Measurements from ENCODE around the gene LEO1.
"Not testable (repeated sequence)": the region's sequence is repeated elsewhere in the genome, so short reads cannot be mapped to it uniquely, and the experiment has no call there.

The LEO1 gene

DNA sequence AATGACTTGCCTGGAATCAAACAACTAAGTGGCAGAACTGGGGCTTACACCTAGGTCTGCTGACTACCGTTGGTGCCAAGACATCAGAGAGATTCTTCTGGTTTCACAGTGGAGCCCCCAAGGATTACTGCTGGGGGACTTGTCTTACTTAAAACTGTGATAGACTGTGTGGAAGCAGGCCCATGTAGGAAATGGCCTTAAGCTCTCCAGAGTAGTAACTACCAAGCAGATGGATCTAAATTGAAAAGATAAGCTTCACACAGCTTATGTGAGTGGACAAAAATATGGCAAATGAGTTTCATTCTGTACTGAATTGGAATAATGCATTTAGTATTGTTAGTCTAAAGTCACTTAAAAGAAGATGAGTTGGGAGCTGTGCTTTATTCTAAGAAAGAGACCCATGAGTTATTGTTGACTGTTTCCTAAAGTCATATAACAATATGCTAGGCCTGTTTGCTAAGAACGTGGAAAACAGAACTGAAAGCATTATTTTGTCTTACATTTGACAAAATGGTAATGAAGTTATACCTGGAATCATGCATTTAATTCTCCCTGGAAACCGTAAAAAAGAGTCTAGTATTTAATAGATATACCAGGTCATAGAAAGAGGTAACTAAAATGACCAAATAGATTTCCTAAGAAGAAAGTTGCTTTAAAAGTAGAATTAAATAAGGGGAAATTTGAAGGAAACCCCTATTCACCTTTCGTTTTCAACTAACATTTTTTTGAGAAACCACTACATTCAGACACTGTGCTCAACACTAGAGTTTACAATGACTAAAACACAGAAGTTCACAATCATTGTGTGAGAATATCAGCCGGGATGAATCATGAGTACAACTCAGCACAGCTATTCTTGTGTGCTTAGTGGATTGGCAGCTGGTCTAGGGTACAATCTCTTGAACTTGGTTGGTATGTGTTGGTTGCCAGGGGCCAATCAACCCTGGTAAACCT lies 34.4 kb upstream of the LEO1 start:
- H4K20me1 ChIP-seq (ENCODE audit: low read depth, low read length): no peaks in the 10 kb centered on the region
- H3K27ac ChIP-seq (ENCODE audit: low read depth, low read length): no peak overlapping the region
- no peaks in the 10 kb centered on the region for H3K36me3 ChIP-seq (ENCODE audit: low read length)
- no peaks in the 10 kb centered on the region for H3K9me2 ChIP-seq (replicated peaks; ENCODE audit: insufficient read depth, low read length)
- TF ChIP-seq EZH2phosphoT487 (conservative IDR thresholded peaks at IDR 0.05; ENCODE audit: low read length): no peak
- H3K27me3 ChIP-seq (ENCODE audit: low read length): no peaks in the 10 kb centered on the region
- H3K4me2 ChIP-seq (ENCODE audit: low read depth, low read length, poor library complexity, severe bottlenecking): no peak overlapping the region
- no peak overlapping the region for H2AFZ ChIP-seq (ENCODE audit: low read depth, low read length, severe bottlenecking)
- H3K9me3 ChIP-seq (ENCODE audit: insufficient read depth, low read length): no peaks in the 10 kb centered on the region
- H3K79me2 ChIP-seq (ENCODE audit: insufficient read depth, low read length): no peaks in the 10 kb centered on the region
- H3K9ac ChIP-seq (ENCODE audit: low read length): no peak overlapping the region
- no peaks in the 10 kb centered on the region for H3F3A ChIP-seq (ENCODE audit: insufficient read depth)
- no peak overlapping the region for H3K4me3 ChIP-seq (ENCODE audit: insufficient read depth, low read length, poor library complexity, severe bottlenecking)

DNA sequence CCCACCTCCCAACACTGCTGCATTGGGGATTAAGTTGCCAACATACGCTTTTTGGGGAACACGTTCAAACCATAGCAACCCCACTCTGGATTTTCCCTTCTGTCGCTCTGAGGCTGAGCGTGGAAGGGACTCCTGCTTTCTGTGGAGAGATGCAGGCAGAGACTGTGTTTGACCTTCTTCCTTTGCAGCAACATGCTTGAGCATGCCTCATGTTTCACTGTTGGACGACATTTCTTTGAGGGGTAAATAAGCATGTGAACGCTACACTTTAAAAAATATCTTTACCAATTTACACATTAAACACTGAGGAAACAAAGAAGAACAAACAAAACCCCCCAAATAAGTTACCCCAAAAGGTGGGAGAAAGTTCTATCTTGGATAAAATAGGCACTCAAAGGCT lies 33.2 kb upstream of the LEO1 start:
- Histone ChIP-seq H3K9me2 (replicated peaks; ENCODE audit: insufficient read depth, low read length) (no peaks in the 10 kb centered on the region), H3K9ac (ENCODE audit: low read length) (no peak overlapping the region), H3F3A (ENCODE audit: insufficient read depth) (no peaks in the 10 kb centered on the region), H3K36me3 (ENCODE audit: low read length) (no peaks in the 10 kb centered on the region), H4K20me1 (ENCODE audit: low read depth, low read length) (no peaks in the 10 kb centered on the region), H3K9me3 (ENCODE audit: insufficient read depth, low read length) (no peaks in the 10 kb centered on the region), H3K79me2 (ENCODE audit: insufficient read depth, low read length) (no peaks in the 10 kb centered on the region), H3K4me2 (ENCODE audit: low read depth, low read length, poor library complexity, severe bottlenecking) (no peak overlapping the region), H2AFZ (ENCODE audit: low read depth, low read length, severe bottlenecking) (no peak overlapping the region), H3K4me3 (ENCODE audit: insufficient read depth, low read length, poor library complexity, severe bottlenecking) (no peak overlapping the region), H3K27ac (ENCODE audit: low read depth, low read length) (no peak overlapping the region), H3K27me3 (ENCODE audit: low read length) (no peaks in the 10 kb centered on the region)
- TF ChIP-seq EZH2phosphoT487 (conservative IDR thresholded peaks at IDR 0.05; ENCODE audit: low read length): no peak
- TF ChIP-seq, protein P1, sequence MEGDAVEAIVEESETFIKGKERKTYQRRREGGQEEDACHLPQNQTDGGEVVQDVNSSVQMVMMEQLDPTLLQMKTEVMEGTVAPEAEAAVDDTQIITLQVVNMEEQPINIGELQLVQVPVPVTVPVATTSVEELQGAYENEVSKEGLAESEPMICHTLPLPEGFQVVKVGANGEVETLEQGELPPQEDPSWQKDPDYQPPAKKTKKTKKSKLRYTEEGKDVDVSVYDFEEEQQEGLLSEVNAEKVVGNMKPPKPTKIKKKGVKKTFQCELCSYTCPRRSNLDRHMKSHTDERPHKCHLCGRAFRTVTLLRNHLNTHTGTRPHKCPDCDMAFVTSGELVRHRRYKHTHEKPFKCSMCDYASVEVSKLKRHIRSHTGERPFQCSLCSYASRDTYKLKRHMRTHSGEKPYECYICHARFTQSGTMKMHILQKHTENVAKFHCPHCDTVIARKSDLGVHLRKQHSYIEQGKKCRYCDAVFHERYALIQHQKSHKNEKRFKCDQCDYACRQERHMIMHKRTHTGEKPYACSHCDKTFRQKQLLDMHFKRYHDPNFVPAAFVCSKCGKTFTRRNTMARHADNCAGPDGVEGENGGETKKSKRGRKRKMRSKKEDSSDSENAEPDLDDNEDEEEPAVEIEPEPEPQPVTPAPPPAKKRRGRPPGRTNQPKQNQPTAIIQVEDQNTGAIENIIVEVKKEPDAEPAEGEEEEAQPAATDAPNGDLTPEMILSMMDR (IDR thresholded peaks at IDR 0.05; ENCODE audit: insufficient read depth, low read length, poor library complexity, severe bottlenecking): no peak

DNA sequence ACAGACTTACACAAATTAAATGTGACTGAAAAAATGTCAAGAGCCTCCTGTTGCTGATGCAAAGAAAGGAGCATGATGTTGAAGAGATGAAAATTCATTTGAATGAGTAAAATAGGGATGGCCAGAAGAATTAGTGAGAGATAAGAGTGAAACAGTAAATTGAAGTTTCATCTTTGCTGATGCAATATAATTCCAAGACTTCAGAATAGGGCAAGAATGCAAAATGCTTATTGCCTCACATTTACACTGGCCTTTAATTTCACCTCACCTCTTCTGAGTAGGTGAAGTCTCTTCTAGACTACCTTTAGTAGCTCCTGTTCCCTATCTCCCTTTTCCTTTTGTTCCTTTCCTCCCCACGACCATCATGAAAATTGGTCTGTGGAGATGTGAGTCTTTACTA lies 32.1 kb upstream of the LEO1 start:
- H3K9ac ChIP-seq (ENCODE audit: low read length): no peak overlapping the region
- H3K9me3 ChIP-seq (ENCODE audit: insufficient read depth, low read length): no peaks in the 10 kb centered on the region
- TF ChIP-seq EZH2phosphoT487 (conservative IDR thresholded peaks at IDR 0.05; ENCODE audit: low read length): no peak
- TF ChIP-seq, protein P1 (IDR thresholded peaks at IDR 0.05; ENCODE audit: insufficient read depth, low read length, poor library complexity, severe bottlenecking): no peak
- H3F3A ChIP-seq (ENCODE audit: insufficient read depth): no peaks in the 10 kb centered on the region
- no peak overlapping the region for H3K27ac ChIP-seq (ENCODE audit: low read depth, low read length)
- no peaks in the 10 kb centered on the region for H3K79me2 ChIP-seq (ENCODE audit: insufficient read depth, low read length)
- H3K4me3 ChIP-seq (ENCODE audit: insufficient read depth, low read length, poor library complexity, severe bottlenecking): no peak overlapping the region
- H3K27me3 ChIP-seq (ENCODE audit: low read length): no peaks in the 10 kb centered on the region
- H3K9me2 ChIP-seq (replicated peaks; ENCODE audit: insufficient read depth, low read length): no peaks in the 10 kb centered on the region
- H3K36me3 ChIP-seq (ENCODE audit: low read length): no peaks in the 10 kb centered on the region
- H3K4me2 ChIP-seq (ENCODE audit: low read depth, low read length, poor library complexity, severe bottlenecking): no peak overlapping the region
- H4K20me1 ChIP-seq (ENCODE audit: low read depth, low read length): no peaks in the 10 kb centered on the region
- H2AFZ ChIP-seq (ENCODE audit: low read depth, low read length, severe bottlenecking): no peak overlapping the region

DNA sequence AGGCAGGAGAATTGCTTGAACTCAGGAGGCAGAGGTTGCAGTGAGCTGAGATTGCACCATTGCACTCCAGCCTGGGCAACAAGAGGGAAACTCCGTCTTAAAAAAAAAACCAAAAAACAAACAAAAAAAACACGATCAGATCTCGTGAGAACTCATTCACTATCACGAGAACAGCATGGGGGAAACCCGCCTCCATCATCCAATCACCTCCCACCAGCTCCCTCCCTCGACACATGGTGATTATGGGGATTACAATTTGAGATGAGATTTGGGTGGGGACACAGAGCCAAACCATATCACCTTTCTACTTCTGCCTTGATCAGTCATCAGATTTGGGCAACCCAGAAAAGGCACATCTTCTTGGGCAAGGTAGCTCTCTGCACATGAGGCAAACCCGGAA lies 31.5 kb upstream of the LEO1 start:
- H3K27ac ChIP-seq (ENCODE audit: low read depth, low read length); H2AFZ ChIP-seq (ENCODE audit: low read depth, low read length, severe bottlenecking); H3K9ac ChIP-seq (ENCODE audit: low read length); H4K20me1 ChIP-seq (ENCODE audit: low read depth, low read length); H3K9me3 ChIP-seq (ENCODE audit: insufficient read depth, low read length); H3F3A ChIP-seq (ENCODE audit: insufficient read depth); H3K27me3 ChIP-seq (ENCODE audit: low read length); H3K4me2 ChIP-seq (ENCODE audit: low read depth, low read length, poor library complexity, severe bottlenecking); H3K79me2 ChIP-seq (ENCODE audit: insufficient read depth, low read length); H3K9me2 ChIP-seq (replicated peaks; ENCODE audit: insufficient read depth, low read length); H3K36me3 ChIP-seq (ENCODE audit: low read length); H3K4me3 ChIP-seq (ENCODE audit: insufficient read depth, low read length, poor library complexity, severe bottlenecking): not testable (repeated sequence)

Data from SU-DHL-6 (cell line).